Spinal cord (tissue), 10 donors: ENCODE measurements around the gene GCLC. TPM values are rescaled to one million over a fixed set of nuclear protein-coding genes. Genes with fewer than 3 reads are reported as not detected.
"Not testable (repeated sequence)": the region's sequence is repeated elsewhere in the genome, so short reads cannot be mapped to it uniquely, and the experiment has no call there.

Experiments
- DNase-seq, 6 donors: peaks; one replicate each; pipeline versions ENCODE4 v3.0.0 to v3.0.0-alpha.2; 2013 to 2015; ENCODE audit warnings: low spot score in 6 of 6, low read depth in 4 of 6
- H3K27ac ChIP-seq: one replicate; pipeline ENCODE4 v1.5.1; 2013; ENCODE audit warnings: low read depth, low read length, control low read depth
- H3K27me3 ChIP-seq: one replicate; pipeline ENCODE4 v1.6.1; 2013; ENCODE audit warnings: low read length; ENCODE audit not compliant: control insufficient read depth, insufficient read depth
- H3K36me3 ChIP-seq: one replicate; pipeline ENCODE4 v1.6.1; 2013; ENCODE audit warnings: low read length; ENCODE audit not compliant: control insufficient read depth, insufficient read depth
- H3K4me1 ChIP-seq: one replicate; pipeline ENCODE4 v1.6.1; 2013; ENCODE audit warnings: low read length; ENCODE audit not compliant: control insufficient read depth, insufficient read depth
- H3K4me3 ChIP-seq: one replicate; pipeline ENCODE4 v1.5.1; 2013; ENCODE audit warnings: low read depth, low read length, control low read depth
- H3K9me3 ChIP-seq: one replicate; pipeline ENCODE4 v1.6.1; 2013; ENCODE audit warnings: low read length; ENCODE audit not compliant: control insufficient read depth, insufficient read depth
- WGBS: methylation state at CpG from one replicate; pipeline ENCODE4 v1.1.5; 2013; ENCODE audit warnings: missing lambda C conversion rate; ENCODE audit not compliant: insufficient coverage; 5-methylcytosine and 5-hydroxymethylcytosine counted together
- polyA plus RNA-seq, 2 donors: library from polyadenylated mRNA; unstranded; fragments of 120-200 nt; gene quantifications; one replicate each; pipeline ENCODE4 v1.2.1, GENCODE V29; 2013; ENCODE audit not compliant: insufficient read length in 2 of 2
- total RNA-seq, 2 donors: library from RNA; depleted of rRNA in 1 of 2; stranded (reverse); fragments of 120-200 nt in 1 of 2; fragments of >200 nt in 1 of 2; gene quantifications; one replicate each; pipeline versions ENCODE4 v1.2.3 to v1.2.4, GENCODE V29; 2013 to 2014
- donor health status: healthy.

GCLC gene
- total and polyA plus RNA-seq, 4 donors: 31.1 to 61.5 (median 38.6) TPM

DNA sequence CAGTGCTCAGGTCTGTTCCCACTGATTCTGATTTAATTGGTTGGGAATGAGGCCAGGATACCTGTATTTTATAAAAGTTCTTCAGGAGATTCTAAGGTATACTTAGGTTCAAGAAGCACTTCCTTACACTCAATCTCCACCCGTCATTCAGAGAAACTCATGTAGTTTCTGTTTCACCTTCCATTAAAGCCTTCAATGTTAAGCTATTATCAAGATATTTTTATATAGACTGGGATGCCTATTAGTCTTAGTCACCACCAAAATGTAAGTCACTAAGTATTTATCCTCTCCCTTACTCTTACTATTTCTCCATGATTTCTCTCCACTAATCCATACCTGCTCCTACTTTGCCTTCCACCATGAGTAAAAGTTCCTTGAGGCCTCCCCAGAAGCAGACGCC is 38.1 kb upstream of the GCLC start:
- WGBS: 100% methylated on average over 1 of the region's 2 CpGs
- Histone ChIP-seq H3K4me3 (no peak overlapping the region), H3K27ac (no peak overlapping the region), H3K4me1 (no peaks in the 10 kb centered on the region), H3K9me3 (no peaks in the 10 kb centered on the region), H3K36me3 (no peaks in the 10 kb centered on the region), H3K27me3 (no peaks in the 10 kb centered on the region)
- DNase-seq: no peak

DNA sequence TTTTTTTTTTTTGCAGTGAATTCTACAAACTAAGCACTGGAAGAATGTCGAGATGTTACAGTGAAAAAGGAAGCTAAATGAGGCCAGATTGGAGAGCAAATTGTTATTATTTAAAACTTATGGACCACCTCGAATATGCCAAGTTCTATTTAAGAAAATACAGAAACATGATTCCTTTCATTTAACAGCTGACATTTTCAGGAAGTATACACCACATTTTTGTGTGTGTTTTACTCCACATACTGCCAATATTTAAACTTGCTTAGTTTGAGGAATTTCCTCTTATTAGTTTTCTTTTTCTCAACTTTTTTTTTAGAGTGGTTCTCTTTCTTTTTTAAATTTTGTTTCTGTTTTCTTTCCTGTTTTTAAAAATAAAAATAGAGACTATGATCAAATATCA is 37.0 kb upstream of the GCLC start:
- no peaks in the 10 kb centered on the region for H3K4me1 ChIP-seq
- DNase-seq: no peak
- no peak overlapping the region for H3K27ac ChIP-seq
- no peaks in the 10 kb centered on the region for H3K27me3 ChIP-seq
- H3K9me3 ChIP-seq: no peaks in the 10 kb centered on the region
- WGBS: no CpG with 5 or more reads among the region's 2 CpGs
- H3K4me3 ChIP-seq: no peak overlapping the region
- H3K36me3 ChIP-seq: no peaks in the 10 kb centered on the region

DNA sequence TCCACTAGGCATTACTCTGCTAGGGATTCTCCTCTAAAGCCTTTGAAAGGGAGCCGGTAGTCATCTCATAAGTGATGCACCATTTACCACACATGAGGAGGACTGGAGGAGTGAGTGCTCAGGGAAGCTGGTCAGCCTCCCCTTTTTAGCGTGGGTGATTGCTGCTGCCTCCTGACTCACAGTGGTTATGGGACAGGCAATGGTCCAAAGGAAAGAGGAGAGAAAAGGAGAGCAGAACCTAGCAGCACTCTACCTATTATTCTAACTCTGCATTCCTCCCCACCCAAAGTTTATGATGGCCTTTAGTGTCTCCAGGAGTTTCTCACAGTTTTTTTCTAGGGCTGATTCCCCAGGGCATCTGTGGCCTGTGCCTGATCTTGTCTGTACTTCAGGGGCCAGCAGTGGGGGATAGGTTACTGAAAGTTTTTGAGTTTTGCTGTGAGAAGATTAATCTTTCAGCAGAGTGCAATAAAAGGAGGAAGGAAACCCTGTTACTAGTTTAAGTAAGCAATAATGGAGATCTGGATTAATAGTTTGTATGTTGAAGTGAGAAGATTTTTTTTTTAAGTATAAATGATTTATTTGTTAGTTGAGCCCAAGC is 36.4 kb upstream of the GCLC start:
- Histone ChIP-seq H3K4me3 (no peak overlapping the region), H3K27ac (peak overlapping the region; percentile 27), H3K9me3 (no peaks in the 10 kb centered on the region), H3K4me1 (no peaks in the 10 kb centered on the region), H3K27me3 (no peaks in the 10 kb centered on the region), H3K36me3 (no peaks in the 10 kb centered on the region)
- 60% methylated on average over 1 of the region's 2 CpGs for WGBS
- DNase-seq: peak in 1 of 6 donors; percentile 14

DNA sequence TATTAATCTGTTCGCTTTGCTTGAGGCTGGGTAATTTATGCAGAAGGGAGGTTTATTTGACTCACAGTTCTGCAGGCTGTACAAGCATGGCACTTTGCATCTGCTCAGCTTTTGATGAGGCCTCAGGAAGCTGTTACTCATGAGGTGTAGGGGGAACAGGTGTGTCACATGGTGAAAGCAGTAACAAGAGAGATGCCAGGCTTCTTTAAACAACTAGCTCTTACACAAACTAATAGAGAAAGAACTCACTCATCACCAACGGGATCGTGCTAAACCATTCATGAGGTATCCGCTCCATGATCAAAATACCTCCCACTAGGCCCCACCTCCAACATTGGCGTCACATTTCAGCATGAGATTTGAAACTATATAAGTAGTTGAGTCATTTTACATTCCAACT is 34.4 kb upstream of the GCLC start:
- H3K36me3 ChIP-seq: no peaks in the 10 kb centered on the region
- no peaks in the 10 kb centered on the region for H3K9me3 ChIP-seq
- no peak overlapping the region for H3K27ac ChIP-seq
- DNase-seq: no peak
- H3K4me1 ChIP-seq: no peaks in the 10 kb centered on the region
- H3K27me3 ChIP-seq: no peaks in the 10 kb centered on the region
- H3K4me3 ChIP-seq: no peak overlapping the region
- no CpG with 5 or more reads among the region's 5 CpGs for WGBS

DNA sequence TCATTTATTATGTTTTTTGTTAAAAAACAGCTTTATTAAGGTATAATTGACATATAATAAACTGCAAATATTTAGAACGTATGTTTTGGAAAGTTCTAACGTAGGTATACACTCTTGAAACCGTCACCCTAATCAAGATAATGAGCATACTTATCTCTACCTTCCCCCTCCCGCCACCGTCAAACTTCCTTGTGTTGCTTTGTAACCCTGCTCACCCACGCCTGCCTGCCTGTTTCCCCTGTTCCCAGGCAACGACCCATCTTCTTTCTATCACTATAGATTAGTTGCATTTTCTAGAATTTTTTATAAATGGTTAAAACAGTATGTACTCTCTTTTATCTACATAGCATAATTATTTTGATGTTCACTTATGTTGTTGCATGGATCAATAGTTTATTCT is 33.5 kb upstream of the GCLC start:
- Histone ChIP-seq H3K36me3 (no peaks in the 10 kb centered on the region), H3K9me3 (no peaks in the 10 kb centered on the region), H3K4me1 (no peaks in the 10 kb centered on the region), H3K27me3 (no peaks in the 10 kb centered on the region), H3K27ac (no peak overlapping the region), H3K4me3 (no peak overlapping the region)
- 91% methylated on average over 4 of the region's 7 CpGs for WGBS
- no peak for DNase-seq

DNA sequence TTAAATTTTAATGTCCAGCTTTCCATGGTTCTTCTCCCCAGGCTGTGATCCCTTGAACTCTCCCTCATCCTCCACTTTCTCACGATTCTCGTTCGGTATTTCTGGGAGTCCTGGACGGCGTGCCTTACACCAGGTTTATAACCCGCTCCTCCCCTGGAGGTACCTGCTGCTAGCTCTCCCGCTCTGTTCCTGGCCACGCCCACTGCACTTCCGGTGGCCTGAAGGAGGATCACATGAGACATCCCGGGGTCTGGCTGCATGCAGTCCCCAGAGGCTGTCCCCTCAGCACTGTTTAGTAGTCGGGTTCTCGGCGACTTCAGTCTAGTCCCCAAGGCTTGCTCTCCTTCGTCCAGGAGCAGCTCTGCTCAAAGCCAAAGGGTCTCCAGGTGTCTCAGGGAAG is 28.4 kb upstream of the GCLC start:
- Histone ChIP-seq H3K27ac (no peak overlapping the region), H3K9me3 (no peaks in the 10 kb centered on the region), H3K36me3 (no peaks in the 10 kb centered on the region), H3K4me1 (no peaks in the 10 kb centered on the region), H3K4me3 (no peak overlapping the region), H3K27me3 (no peaks in the 10 kb centered on the region)
- DNase-seq: no peak
- WGBS: 77% methylated on average over 14 of the region's 14 CpGs

DNA sequence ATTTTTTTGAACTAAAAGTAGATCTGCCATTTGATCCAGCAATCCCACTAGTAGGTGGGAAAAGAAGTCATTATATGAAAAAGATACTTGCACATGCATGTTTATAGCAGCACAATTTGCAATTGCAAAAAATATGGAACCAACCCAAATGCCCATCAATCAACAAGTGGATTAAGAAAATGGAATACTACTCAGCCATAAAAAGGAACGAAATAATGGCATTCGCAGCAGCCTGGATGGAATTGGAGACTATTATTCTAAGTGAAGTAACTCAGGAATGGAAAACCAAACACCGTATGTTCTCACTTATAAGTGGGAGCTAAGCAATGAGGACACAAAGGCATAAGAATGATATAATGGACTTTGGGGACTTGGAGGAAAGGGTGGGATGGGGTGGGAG is 27.5 kb upstream of the GCLC start:
- not testable (repeated sequence) for H3K4me1 ChIP-seq, H3K27ac ChIP-seq, H3K4me3 ChIP-seq, H3K9me3 ChIP-seq, DNase-seq, H3K27me3 ChIP-seq, H3K36me3 ChIP-seq
- 100% methylated on average over 2 of the region's 3 CpGs for WGBS

DNA sequence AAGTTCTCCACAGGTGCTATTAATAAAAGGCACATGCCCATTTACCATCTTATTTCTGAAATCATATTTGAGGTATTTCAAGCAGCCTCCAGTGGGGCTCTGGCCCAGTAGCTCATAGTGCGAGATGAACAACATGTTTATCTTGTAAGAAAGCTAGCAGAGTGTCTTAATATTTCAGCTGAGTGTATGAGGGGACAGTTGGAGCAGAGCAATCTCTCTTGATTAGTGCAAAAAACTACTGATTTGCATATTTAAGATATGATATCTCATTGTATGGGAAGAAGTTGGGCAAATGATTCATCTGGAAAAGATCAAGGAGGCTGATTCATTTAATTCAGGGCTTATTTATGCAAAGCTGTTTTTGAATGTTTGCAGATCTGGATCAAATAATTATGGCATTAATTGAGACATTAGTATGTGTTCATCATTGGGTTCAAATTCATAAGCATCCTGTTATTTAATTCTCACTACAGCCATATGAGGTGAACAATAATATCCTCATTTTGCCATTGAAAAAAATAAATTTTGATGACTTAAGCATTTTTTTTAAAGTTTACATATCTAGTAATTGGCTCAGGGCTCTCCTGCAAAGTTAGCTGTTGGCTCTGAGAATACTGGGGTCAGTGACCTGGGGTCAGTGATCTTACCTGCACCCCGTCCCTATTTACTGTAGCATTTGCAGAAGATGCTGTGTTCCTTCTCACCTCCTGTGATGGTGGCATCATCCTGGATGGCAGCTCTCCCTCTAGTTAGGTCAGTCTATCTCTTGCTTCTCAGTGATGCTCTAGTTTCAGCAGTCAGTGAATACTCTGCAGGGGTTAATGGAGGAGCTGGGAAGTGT is 24.1 kb upstream of the GCLC start:
- no peaks in the 10 kb centered on the region for H3K27me3 ChIP-seq
- WGBS: 100% methylated on average over 1 of the region's 2 CpGs
- no peak for DNase-seq

DNA sequence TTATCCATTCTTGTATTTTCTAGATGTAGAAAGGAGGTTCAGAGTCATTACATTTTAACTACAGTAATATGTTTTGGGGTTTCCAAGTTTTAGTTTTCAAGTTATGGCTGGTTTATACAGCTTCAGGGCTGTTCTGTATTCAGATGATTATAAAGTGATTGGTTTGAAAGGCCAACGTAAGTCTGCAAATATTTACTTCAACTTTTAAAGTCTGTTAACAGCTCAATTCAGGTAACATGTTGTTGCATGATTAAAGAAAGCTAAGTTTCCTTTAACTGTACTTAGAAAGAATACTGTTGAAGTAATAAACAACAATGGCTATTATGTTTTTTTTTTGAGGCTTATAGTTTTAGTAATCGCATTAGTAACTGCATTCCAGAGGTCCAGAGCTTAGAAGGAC is 22.8 kb upstream of the GCLC start:
- Histone ChIP-seq H3K4me1 (no peaks in the 10 kb centered on the region), H3K9me3 (no peaks in the 10 kb centered on the region)

More for the DNA sequence above, 24.1 kb upstream of the GCLC start:
- Histone ChIP-seq H3K4me3 (no peak overlapping the region), H3K4me1 (no peaks in the 10 kb centered on the region), H3K27ac (no peak overlapping the region), H3K9me3 (no peaks in the 10 kb centered on the region), H3K36me3 (no peaks in the 10 kb centered on the region)

DNA sequence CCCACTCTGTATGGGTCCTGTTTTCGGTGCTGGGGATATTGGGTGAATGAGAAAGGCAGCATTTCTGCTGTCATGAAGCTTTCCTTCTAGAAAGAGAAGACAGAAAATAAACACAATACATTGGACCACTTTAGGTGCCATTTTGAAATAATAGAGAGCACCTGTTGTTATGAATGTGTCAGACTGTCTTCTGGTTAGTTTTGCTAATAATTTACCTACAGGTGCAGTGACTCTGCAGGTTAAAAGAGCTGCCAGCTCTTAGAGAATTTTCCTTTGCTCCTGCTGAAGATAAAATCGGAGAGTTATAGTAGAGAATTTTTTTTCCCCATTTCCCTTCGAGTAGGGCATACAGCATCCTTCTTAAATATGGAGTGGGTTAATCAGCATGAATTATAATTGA is 21.9 kb upstream of the GCLC start:
- no peak for DNase-seq
- Histone ChIP-seq H3K9me3 (no peaks in the 10 kb centered on the region), H3K27ac (no peak overlapping the region), H3K27me3 (no peaks in the 10 kb centered on the region), H3K4me1 (no peaks in the 10 kb centered on the region), H3K4me3 (no peak overlapping the region), H3K36me3 (no peaks in the 10 kb centered on the region)
- no CpG with 5 or more reads among the region's 3 CpGs for WGBS

More for the DNA sequence above, 22.8 kb upstream of the GCLC start:
- 100% methylated on average over 1 of the region's 2 CpGs for WGBS
- DNase-seq: no peak
- H3K27ac ChIP-seq: no peak overlapping the region
- no peaks in the 10 kb centered on the region for H3K36me3 ChIP-seq
- H3K4me3 ChIP-seq: no peak overlapping the region
- H3K27me3 ChIP-seq: no peaks in the 10 kb centered on the region
